Testis (tissue), 2 donors: Measurements from ENCODE around the gene RNASEH1.

Source experiments
- POLR2A ChIP-seq: fragments of 450-650 bp; IDR thresholded peaks from one replicate; pipeline ENCODE4 v1.6.1; 2017; ENCODE audit warnings: antibody characterized with exemption, mild to moderate bottlenecking, moderate library complexity
- TF ChIP-seq, protein P1 (sequence below), 3 experiments: fragments of 450-650 bp in 2 of 3; fragments of 200-600 bp in 1 of 3; sonication (generic) in 1 of 3; IDR thresholded peaks; one replicate each; pipeline ENCODE4 v1.5.1; 2016 to 2019; ENCODE audit warnings: antibody characterized with exemption in 3 of 3, mild to moderate bottlenecking in 2 of 3, moderate library complexity in 1 of 3

DNA sequence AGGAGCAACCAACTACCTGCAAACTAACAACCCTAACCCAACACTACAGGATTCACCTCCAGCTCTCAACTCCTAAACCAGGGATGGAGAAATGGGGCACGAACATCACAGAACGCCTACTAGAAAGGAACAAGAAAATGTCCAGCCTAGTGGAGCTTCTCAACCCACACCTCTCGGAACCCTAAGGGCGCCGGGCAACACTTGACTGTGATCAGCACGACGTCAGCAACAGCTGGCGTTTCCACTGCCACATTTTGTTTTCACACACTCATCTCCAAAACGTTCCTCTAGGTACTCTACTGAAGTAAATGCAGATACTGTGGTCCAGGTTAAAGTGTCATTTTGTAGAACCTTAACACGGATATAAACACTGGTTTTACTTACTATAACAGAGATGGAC is 4.2 kb downstream of the RNASEH1 start:
- TF ChIP-seq, protein P1, sequence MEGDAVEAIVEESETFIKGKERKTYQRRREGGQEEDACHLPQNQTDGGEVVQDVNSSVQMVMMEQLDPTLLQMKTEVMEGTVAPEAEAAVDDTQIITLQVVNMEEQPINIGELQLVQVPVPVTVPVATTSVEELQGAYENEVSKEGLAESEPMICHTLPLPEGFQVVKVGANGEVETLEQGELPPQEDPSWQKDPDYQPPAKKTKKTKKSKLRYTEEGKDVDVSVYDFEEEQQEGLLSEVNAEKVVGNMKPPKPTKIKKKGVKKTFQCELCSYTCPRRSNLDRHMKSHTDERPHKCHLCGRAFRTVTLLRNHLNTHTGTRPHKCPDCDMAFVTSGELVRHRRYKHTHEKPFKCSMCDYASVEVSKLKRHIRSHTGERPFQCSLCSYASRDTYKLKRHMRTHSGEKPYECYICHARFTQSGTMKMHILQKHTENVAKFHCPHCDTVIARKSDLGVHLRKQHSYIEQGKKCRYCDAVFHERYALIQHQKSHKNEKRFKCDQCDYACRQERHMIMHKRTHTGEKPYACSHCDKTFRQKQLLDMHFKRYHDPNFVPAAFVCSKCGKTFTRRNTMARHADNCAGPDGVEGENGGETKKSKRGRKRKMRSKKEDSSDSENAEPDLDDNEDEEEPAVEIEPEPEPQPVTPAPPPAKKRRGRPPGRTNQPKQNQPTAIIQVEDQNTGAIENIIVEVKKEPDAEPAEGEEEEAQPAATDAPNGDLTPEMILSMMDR (IDR thresholded peaks at IDR 0.05) = no peak
- no peak for TF ChIP-seq POLR2A
